ENCODE data around the gene RHOBTB1. TPM values are rescaled to one million over a fixed set of nuclear protein-coding genes. Genes with fewer than 3 reads are reported as not detected.
"Not testable (repeated sequence)": the region's sequence is repeated elsewhere in the genome, so short reads cannot be mapped to it uniquely, and the experiment has no call there.

The RHOBTB1 gene
- total RNA-seq, 2 experiments from 2014 or later = not detected

DNA sequence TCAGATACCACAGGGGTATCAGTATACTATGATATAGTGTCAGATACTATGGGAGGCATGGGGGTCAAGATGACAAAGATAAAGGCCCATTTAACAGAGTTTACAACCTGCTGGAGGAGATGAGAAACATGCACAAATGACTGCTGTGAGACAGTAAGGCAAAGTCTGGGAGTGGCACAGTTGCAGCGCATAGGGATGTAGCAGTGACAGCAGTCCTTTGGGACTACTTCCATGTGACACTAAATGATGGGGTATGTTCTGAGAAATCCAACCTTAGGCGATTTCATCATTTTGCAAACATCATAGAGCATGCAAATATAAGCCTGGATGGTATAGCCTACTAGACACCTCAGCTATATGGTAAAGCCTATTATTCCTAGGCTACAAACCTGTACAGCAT lies 108.9 kb downstream of the RHOBTB1 start:
- Histone ChIP-seq H3K36me3 (ENCODE audit: insufficient read depth, low read length) (no peaks in the 10 kb centered on the region), H2AFZ (ENCODE audit: low read length) (no peak overlapping the region), H3K9me2 (ENCODE audit: insufficient read depth, low read length) (no peaks in the 10 kb centered on the region), H3K4me3 (ENCODE audit: low read depth, low read length, poor library complexity, severe bottlenecking) (no peak overlapping the region), H3K27ac (ENCODE audit: low read depth, low read length, poor library complexity, severe bottlenecking) (no peak overlapping the region), H3K4me2 (ENCODE audit: low read length) (no peak overlapping the region), H3K9me3 (ENCODE audit: low read length) (no peaks in the 10 kb centered on the region), H3K79me2 (ENCODE audit: insufficient read depth, low read depth, low read length) (no peaks in the 10 kb centered on the region), H4K20me1 (ENCODE audit: insufficient read depth, low read length) (no peaks in the 10 kb centered on the region), H3K4me1 (ENCODE audit: insufficient read depth, low read length, poor library complexity, severe bottlenecking) (no peaks in the 10 kb centered on the region)
- no peak for DNase-seq (ENCODE audit: low spot score)
- TF ChIP-seq CTCF (conservative IDR thresholded peaks at IDR 0.05; ENCODE audit: low read length) (no peak), EZH2phosphoT487 (IDR thresholded peaks at IDR 0.05; ENCODE audit: borderline replicate concordance, low read depth, low read length) (no peak)
- intact Hi-C loops (cut with micrococcal nuclease; ENCODE audit: unreplicated experiment) = no loop called here
- ChIA-PET CTCF (ENCODE audit: unreplicated experiment) (no interaction called here), POLR2A (no interaction called here)
- no TSS peak for BruUV-seq (replicated peaks)

GRCh38 chr10:60834401-60834800 lies 109.6 kb downstream of the RHOBTB1 start:
- H3K9me3 ChIP-seq (ENCODE audit: low read length) = no peaks in the 10 kb centered on the region
- CTCF ChIA-PET (ENCODE audit: unreplicated experiment) = no interaction called here
- POLR2A ChIA-PET = interaction anchor here (1.0 kb wide), 1 partner anchor 12 kb away, joined by 3 read pairs; no protein-coding TSS in a partner anchor
- no TSS peak for BruUV-seq (replicated peaks)
- H4K20me1 ChIP-seq (ENCODE audit: insufficient read depth, low read length) = no peaks in the 10 kb centered on the region
- H3K27ac ChIP-seq (ENCODE audit: low read depth, low read length, poor library complexity, severe bottlenecking) = no peak overlapping the region
- no peak overlapping the region for H2AFZ ChIP-seq (ENCODE audit: low read length)
- intact Hi-C loops (cut with micrococcal nuclease; ENCODE audit: unreplicated experiment) = no loop called here
- H3K4me1 ChIP-seq (ENCODE audit: insufficient read depth, low read length, poor library complexity, severe bottlenecking) = no peaks in the 10 kb centered on the region
- no peak for DNase-seq (ENCODE audit: low spot score)
- H3K79me2 ChIP-seq (ENCODE audit: insufficient read depth, low read depth, low read length) = no peaks in the 10 kb centered on the region
- H3K9me2 ChIP-seq (ENCODE audit: insufficient read depth, low read length) = no peaks in the 10 kb centered on the region
- H3K4me3 ChIP-seq (ENCODE audit: low read depth, low read length, poor library complexity, severe bottlenecking) = no peak overlapping the region
- H3K36me3 ChIP-seq (ENCODE audit: insufficient read depth, low read length) = no peaks in the 10 kb centered on the region
- TF ChIP-seq CTCF (conservative IDR thresholded peaks at IDR 0.05; ENCODE audit: low read length) (no peak), EZH2phosphoT487 (IDR thresholded peaks at IDR 0.05; ENCODE audit: borderline replicate concordance, low read depth, low read length) (no peak)
- no peak overlapping the region for H3K4me2 ChIP-seq (ENCODE audit: low read length)

- H3K4me3 ChIP-seq (ENCODE audit: low read depth, low read length, poor library complexity, severe bottlenecking); DNase-seq (ENCODE audit: low spot score); H3K4me2 ChIP-seq (ENCODE audit: low read length); H2AFZ ChIP-seq (ENCODE audit: low read length); POLR2A ChIA-PET; H3K9me2 ChIP-seq (ENCODE audit: insufficient read depth, low read length); H3K27ac ChIP-seq (ENCODE audit: low read depth, low read length, poor library complexity, severe bottlenecking); H3K4me1 ChIP-seq (ENCODE audit: insufficient read depth, low read length, poor library complexity, severe bottlenecking); CTCF ChIA-PET (ENCODE audit: unreplicated experiment); BruUV-seq (replicated peaks); H3K36me3 ChIP-seq (ENCODE audit: insufficient read depth, low read length); H3K79me2 ChIP-seq (ENCODE audit: insufficient read depth, low read depth, low read length); H3K9me3 ChIP-seq (ENCODE audit: low read length); H4K20me1 ChIP-seq (ENCODE audit: insufficient read depth, low read length); intact Hi-C loops (cut with micrococcal nuclease; ENCODE audit: unreplicated experiment): not testable (repeated sequence)
These were observed 111.8 kb downstream of the RHOBTB1 start for GRCh38 chr10:60832136-60832535.

All from OCI-LY7 (cell line).